ENCODE data around the gene ZCCHC2.

Gene ZCCHC2

DNA sequence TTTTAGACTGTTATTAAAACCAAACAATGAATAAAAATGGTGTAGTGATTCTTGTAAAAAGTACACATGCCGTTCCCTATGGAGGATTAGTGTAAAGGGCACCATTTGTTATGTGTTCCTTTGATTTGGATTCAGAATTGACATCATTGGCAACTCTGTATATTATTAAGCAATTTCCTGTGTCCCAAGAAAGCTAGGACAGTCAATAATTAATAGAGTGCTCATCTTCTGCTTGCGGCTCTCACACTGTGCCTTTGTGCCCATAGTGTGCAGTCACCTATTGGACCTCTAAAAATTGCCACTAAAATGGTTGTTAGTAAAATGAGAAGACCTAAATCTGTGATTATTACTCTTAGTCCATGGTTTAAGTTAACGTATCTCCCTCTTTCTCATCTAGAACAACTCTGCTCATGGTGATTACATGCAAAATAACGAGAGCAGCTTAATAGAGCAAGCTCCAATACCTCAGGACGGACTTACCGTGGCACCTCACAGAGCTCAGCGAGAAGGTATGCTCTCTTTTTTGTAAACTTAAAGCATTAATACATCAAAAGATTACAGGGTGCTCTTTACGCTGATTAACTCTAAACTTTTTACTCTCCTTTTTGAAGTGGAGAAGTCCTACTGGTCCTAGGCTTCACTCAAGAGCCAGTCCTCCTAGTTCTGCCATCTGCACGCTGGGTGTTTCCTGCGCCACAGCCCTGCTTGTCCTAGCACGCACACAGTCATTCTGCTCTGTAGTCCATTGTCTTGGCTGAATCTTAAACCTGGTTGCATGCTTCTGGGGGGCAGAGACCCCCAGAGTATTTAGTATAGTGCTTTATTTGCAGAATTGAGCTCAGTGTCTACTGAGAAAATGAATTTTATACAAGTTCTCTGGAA is 16.7 kb downstream of the ZCCHC2 start:
- no peak for DNase-seq

DNA sequence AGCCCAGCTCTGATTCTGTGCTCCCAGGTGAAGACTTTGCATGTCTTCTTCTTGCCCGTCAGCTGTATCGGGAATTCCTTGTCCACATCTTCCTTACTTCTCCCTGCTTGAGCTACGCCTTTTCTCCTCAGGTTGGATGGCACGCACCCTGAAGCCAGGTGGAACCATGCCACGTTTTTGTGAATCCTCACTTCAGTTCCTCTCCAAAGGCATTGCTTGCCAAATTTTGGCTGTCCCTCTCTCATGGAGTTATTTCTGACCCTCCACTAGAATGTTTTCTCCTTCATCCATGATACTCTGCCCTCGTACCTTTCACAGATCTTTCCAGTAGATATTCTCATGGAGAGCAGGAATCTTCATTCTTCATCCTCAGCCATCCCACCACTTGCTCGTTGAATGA is 20.2 kb downstream of the ZCCHC2 start:
- DNase-seq = no peak

DNA sequence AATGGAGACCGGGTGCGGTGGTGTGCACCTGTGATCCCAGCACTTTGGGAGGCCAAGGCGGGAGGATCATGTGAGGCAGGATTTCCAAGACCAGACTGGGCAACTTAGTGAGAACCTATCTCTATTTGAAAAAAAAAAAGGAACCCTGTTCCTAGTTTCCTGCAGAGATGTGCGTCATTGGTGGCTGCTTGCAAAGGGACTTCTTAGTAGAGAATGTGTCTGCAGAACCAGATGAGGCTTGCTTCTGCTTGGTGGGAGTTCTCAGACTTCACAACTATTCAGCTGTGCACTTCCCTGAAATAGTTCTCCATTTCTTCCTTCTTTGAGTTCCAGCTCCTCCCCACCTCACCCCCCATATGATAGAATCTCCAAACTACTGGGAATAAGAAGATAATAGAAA is 22.3 kb downstream of the ZCCHC2 start:
- no peak for DNase-seq

- no peak for DNase-seq
These were observed 26.9 kb downstream of the ZCCHC2 start for GRCh38 chr18:62549755-62550154.

DNA sequence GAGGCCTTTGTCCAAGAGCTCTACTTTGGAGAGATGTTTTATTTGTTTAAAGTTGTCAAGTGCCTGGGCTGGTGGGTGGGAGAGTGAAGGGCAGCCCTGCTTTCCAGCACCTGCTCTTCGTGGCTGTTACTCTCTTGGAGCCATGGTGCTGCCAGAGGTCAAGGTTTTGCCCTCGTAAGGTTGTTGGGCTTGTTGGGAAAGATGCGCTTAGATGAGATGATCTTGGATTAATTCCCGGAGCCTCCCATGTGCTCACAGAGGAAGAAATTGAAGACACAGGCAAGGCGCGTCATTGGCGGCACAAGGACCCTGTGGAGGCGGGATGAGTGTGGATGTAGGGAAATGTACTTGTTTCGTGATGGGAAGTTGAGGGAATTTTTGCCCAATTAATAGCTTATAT is 27.9 kb downstream of the ZCCHC2 start:
- no peak for DNase-seq

DNA sequence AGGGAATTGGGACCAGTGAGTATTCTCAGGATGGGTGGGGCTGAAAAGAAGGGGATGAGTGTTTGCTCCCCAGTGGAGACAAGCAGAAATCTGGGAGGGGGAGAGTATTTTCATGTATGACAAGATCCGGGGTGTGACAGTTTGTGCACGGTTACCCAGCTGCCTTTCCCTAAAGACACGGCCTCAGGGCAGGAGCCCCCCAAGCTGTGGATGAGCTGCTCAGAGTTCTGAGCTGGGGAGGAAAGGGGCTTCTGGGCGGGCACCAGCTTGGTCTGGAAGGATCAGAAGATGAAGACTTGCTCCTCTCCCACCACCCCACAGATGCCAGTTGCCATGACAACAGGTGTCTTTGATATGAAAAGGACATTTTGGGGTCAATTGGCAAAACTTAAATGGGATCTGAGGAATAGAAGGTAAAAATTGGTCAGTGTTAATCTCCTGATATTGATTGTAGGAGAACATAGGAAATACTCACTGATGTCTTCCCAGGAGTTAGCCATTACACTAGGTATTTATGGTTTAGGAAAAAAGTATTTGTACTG is 29.2 kb downstream of the ZCCHC2 start:
- DNase-seq = no peak

DNA sequence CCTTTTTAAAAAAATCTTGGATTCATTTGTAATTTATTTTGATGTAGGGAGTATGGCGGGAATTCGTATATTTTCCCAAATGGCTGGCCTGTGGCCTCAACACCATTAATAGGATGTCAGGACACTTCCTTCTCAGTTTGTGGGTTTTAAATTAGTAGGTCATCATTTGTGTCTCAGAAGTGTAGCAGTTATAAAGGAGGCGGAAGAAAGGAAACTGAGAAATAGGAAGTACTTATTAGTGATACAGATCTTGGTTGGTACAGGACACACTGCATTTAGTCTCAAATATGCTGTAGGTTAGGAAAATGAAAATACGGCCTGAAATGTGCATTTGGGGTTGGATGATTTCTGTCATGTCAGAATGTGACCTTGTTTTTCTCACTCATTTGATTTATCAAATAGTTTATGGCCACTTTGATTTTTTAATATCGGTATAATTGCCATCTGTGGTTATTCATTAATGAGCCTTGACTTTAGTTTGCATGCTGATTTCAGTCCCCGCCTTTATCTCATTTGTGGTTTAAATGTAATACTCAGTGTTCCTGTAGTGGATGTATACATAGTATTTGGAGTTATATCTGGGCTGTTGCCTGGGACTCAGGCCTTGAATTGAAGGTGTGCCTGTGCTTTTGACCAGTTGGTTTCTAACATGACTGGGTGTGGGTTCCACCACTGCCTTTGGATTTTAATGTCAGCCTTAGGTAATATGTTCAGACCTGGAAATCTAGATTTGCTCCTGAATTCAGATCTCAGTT is 31.4 kb downstream of the ZCCHC2 start:
- DNase-seq = no peak

- no peak for DNase-seq
These were observed 32.3 kb downstream of the ZCCHC2 start for GRCh38 chr18:62555135-62555534.

- DNase-seq = no peak
These were observed 33.6 kb downstream of the ZCCHC2 start for GRCh38 chr18:62556397-62556796.

DNA sequence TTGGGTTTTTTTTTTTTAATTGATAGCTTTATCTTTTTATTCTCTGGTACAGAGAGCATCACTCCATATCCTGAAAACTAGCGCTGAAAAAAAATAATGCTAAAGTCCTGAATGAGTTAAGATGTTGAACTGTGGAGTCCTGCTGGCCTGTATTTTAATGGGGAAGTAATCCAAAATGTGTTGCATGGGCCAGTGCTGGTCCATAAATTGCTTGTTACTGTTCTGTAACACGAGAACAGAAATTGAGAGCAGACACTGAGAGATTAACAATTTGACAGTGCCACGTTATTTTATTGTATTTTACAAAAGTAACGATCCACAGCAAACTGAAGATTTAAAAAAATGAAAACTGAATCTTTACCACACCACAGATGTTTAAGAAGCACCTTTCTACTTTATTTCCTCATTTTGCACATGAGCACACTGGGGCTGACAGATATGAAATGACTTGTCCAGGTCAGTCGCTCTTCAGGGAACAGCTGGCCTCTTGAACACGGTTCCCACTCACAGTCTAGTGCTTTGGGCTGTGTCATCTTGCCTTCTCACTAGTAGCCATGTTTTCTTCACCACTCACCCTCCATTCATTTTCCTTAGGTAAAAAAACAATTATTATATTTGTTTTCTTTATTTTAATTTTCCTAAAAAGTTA is 35.3 kb downstream of the ZCCHC2 start:
- no peak for DNase-seq

DNA sequence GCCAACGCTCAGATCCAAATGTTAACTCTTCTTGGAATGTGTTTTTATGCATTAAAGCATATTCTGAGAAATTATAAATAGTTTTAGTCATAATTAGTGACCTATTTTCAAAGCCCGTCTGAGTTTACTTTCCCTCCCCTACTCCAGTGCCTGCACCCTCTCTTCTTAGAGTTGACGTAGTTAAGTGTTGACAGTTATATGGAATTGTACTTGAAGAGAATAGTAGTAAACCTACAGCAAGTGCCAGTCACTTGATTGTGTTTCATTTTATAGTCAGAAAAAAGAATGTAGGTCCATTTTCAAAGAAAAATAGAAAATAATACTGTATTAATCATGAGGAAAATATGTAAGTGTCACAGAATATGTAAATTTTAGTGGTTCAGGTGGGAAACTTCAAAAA is 41.2 kb downstream of the ZCCHC2 start:
- no peak for DNase-seq

GRCh38 chr18:62566199-62566598 is 43.4 kb downstream of the ZCCHC2 start:
- no peak for DNase-seq

- no peak for DNase-seq
These were observed 44.0 kb downstream of the ZCCHC2 start for GRCh38 chr18:62566818-62567217.

- DNase-seq = no peak
These were observed 46.3 kb downstream of the ZCCHC2 start for GRCh38 chr18:62569081-62569655.

DNA sequence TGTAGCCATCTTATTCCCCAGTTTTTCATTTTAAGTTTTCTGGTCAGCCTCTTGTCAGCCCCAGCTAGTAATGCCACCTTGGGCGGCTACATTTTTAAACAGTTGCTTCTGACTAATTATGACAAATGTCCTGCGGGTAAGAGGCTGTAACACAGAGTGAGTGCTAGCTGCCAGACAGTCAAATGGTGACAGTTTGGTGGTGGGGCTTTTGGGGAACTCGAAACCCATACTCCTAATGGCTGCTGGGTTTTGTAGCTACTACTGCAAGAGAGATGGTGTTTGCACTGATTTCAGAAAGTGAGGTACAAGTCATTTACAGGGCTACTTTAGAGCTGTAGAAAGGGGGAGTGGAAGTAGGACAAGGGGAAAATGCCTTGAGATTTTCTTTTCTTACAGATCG is 48.2 kb downstream of the ZCCHC2 start:
- DNase-seq = no peak

GRCh38 chr18:62571648-62572047 is 48.8 kb downstream of the ZCCHC2 start:
- no peak for DNase-seq

DNA sequence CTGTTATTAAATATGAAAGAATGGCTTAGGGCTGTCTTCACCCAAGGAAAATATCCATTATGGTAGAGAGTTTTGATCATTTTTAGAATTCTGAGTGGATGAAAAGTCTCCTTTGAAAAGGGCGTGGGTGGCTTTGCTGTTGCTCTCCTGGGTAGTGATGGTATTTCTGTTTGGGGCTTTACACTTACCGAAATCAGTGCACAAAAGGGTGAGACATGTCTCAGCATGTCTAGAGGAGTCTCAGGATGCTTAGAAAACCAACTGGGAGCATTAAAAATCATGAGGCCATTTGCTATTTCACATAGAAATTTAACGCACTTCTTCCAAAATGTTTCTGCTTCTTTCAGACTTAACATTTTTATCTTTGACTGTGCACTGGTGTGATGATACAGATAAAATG is 49.6 kb downstream of the ZCCHC2 start:
- DNase-seq = no peak

GRCh38 chr18:62574776-62575175 is 52.0 kb downstream of the ZCCHC2 start:
- no peak for DNase-seq

DNA sequence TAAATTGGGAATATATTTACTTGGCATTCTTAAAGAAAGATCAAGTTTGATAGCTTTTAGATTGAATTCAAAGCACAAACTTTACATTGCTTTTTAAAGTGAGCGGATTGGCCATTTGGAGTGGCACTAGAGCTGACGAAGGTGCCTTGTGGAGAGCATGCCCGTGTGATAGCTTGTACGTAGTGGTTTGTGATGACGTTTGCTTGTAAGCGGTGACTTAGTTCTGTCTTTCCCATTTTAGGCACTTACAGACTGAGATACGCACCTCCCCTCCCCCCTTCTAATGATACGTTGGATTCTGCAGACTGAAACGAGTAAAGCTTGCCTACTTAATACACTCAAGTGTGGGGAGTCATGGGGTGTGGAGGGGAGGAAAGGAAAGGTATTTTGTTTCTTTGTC is 53.4 kb downstream of the ZCCHC2 start:
- DNase-seq = no peak

DNA sequence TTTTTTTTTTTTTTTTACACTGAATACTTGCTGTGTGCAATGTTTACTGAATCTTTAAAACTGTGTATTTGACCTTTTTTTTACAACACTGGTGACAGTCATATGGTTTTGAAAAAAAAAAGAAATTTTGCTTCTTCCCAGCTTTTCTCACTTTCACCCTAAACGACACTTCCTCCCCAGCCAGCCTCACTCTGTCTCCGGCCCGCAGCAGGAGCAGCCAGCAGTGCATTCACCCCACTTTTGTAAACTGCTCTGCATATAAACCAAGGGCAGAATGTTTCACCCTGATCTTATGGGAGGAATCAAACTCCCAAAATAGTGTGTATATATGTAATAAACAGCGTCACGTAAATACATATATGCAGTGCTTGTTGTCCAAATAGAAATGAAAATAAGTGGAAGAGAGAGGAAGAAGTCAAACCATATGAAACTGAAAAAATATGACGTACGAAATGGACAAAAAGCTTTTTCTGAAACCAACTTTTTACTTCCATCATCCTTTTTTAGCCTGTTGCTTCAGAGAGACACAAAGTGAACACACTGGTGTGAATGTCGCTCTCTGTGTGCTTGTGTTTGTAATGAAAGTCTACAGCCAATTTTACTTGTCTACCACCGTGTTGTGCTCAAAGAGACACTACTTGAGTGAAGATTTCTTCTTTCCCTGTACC is 54.2 kb downstream of the ZCCHC2 start:
- DNase-seq = no peak

DNA sequence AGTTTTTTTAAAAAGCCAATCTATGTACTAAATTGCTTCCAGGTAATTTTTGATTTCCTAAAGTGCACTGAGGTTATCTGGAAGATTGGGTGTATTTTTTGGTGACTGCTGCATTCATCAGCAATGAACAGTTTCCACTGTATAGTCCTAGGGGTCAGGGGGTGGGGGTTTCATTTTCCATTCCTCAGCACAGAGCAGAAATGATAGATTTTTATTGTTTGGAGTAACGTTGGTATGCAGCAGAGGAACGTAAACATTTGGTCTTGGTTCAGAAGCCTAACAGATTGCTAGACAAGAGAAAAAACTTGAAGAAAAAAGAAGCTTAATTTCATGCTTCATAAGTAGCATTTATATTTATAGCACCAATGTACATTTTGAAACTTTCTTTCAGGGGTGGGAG is 54.9 kb downstream of the ZCCHC2 start:
- DNase-seq = no peak

- no peak for DNase-seq
These were observed 56.2 kb downstream of the ZCCHC2 start for GRCh38 chr18:62578980-62579511.
